Pancreas (tissue), 10 donors: ENCODE results near the gene GOLGA6L26. TPM values are rescaled to one million over a fixed set of nuclear protein-coding genes. Genes with fewer than 3 reads are reported as not detected.
A peak's percentile ranks its signal among the peaks of the same experiment; 100 is the strongest.
"Not testable (repeated sequence)": the region's sequence is repeated elsewhere in the genome, so short reads cannot be mapped to it uniquely, and the experiment has no call there.

Source experiments
- ATAC-seq, 4 donors: fragments of 200-7000 bp; cut with Tn5 transposase; one replicate each; pipeline versions ENCODE4 v1.8.0 to v1.9.1; 2020; ENCODE audit warnings: mild to moderate bottlenecking in 4 of 4, moderate library complexity in 4 of 4
- DNase-seq, 6 donors: peaks; one replicate each; pipeline ENCODE4 v3.0.0-alpha.2; 2020
- FAIRE-seq: peaks from 2 replicates; lab custom pipeline; 2012; peaks lifted over from hg19 to GRCh38; lab: Jason Lieb, UNC
- H3K27ac ChIP-seq, 4 donors: fragments of 200-600 bp; sonication (generic); 1 replicate in 3 of 4; 2 replicates in 1 of 4; pipeline versions ENCODE4 v1.5.0 to v1.8.0; 2020
- H3K27me3 ChIP-seq, 4 donors: fragments of 200-600 bp; one replicate each; pipeline ENCODE4 v1.8.0; 2021
- H3K36me3 ChIP-seq, 3 donors: fragments of 200-600 bp; sonication (generic) in 1 of 3; one replicate each; pipeline versions ENCODE4 v1.5.0 to v1.8.0; 2020 to 2021
- H3K4me1 ChIP-seq, 3 donors: fragments of 200-600 bp; one replicate each; pipeline ENCODE4 v1.8.0; 2021
- H3K4me3 ChIP-seq, 4 donors: fragments of 200-600 bp; sonication (generic) in 2 of 4; one replicate each; pipeline versions ENCODE4 v1.5.0 to v1.8.0; 2020 to 2021
- H3K9me3 ChIP-seq, 4 donors: fragments of 200-600 bp; one replicate each; pipeline ENCODE4 v1.8.0; 2021
- CTCF ChIP-seq, 4 donors: fragments of 200-600 bp; sonication (generic) in 3 of 4; IDR thresholded peaks; one replicate each; pipeline versions ENCODE4 v1.5.0 to v1.8.0; 2021; ENCODE audit warnings: antibody characterized with exemption in 4 of 4
- WGBS, 2 donors: extraction: QIAGEN DNeasy Blood & Tissue Kit; methylation state at CpG; one replicate each; pipeline ENCODE4 v1.1.7; 2013; 5-methylcytosine and 5-hydroxymethylcytosine counted together
- intact Hi-C, 3 donors: fragments of 100-400 bp; cut with DNase I; formaldehyde crosslinking; loops; one replicate each; pipeline versions ENCODE4 v1.11.1 to v1.14.2; 2022
- polyA plus RNA-seq, 2 donors: library from polyadenylated mRNA; stranded (reverse); fragments of 200-250 nt; gene quantifications; one replicate each; pipeline ENCODE4 v1.2.3, GENCODE V29; 2013
- total RNA-seq, 6 donors: library from RNA; stranded (reverse); fragmentation: NEBNext Ultra II Directional in 4 of 6; extraction: Animal tissue kit (Norgen Biotek cat#: 25700) in 4 of 6; gene quantifications; one replicate each; pipeline versions ENCODE4 v1.2.1 to v1.2.4, GENCODE V29; 2021 to 2023
- donor health status: healthy with polysubstance abuse.
- donor health status: DM: no; HTN: no; CAD: no; lungs with moderate emphysema.
- donor health status: DM: no; HTN: no; CAD: no.
- donor health status: control.
- donor health status: control.
- donor health status: Bipolar disorder and iron deficiency.
- donor health status: DM: yes; HTN: yes; CAD: no.
- donor health status: DM: no; HTN: no; CAD: no.
- donor health status: DM: no; HTN: no; CAD: no.
- donor health status: DM: yes; HTN: yes; CAD: no.

GOLGA6L26 gene
- total and polyA plus RNA-seq, 8 donors, result not detected

GRCh38 chr15:23370578-23370977 lies 36.6 kb upstream of the GOLGA6L26 start:
- H3K4me1 ChIP-seq, result no peaks in the 10 kb centered on the region
- no peak for FAIRE-seq

GRCh38 chr15:23364261-23364660 lies 30.3 kb upstream of the GOLGA6L26 start:
- H3K27me3 ChIP-seq, H3K4me3 ChIP-seq, DNase-seq, ATAC-seq, FAIRE-seq, intact Hi-C loops, H3K9me3 ChIP-seq, H3K27ac ChIP-seq, H3K4me1 ChIP-seq, H3K36me3 ChIP-seq: not testable (repeated sequence)
- 51 to 91% methylated on average over 3 to 6 of the region's 9 CpGs for WGBS, 2 donors

More at GRCh38 chr15:23370578-23370977, 36.6 kb upstream of the GOLGA6L26 start:
- Histone ChIP-seq H3K27me3 (no peaks in the 10 kb centered on the region), H3K36me3 (no peaks in the 10 kb centered on the region), H3K27ac (no peak overlapping the region), H3K4me3 (no peak overlapping the region), H3K9me3 (no peaks in the 10 kb centered on the region)
- DNase-seq (no peak), ATAC-seq (no peak)
- 63 to 78% methylated on average over 2 of the region's 2 CpGs for whole genome bisulfite sequencing, 2 donors
- no peak for TF ChIP-seq CTCF (IDR thresholded peaks at IDR 0.05)
- intact Hi-C loops, result no loop called here

GRCh38 chr15:23362622-23363021 lies 28.6 kb upstream of the GOLGA6L26 start:
- 88% methylated on average over 2 of the region's 5 CpGs; no CpG with 5 or more reads in 1 of the 2 donors for WGBS, 2 donors
- not testable (repeated sequence) for FAIRE-seq, ATAC-seq

GRCh38 chr15:23354448-23354847 lies 20.5 kb upstream of the GOLGA6L26 start, which contains the start of gene GOLGA8S:
GOLGA8S (plus strand) TSS chr15:23354748; CDS start chr15:23354810, 62 bp downstream.
- H3K4me3 ChIP-seq, H3K9me3 ChIP-seq, ATAC-seq, intact Hi-C loops, H3K27ac ChIP-seq, H3K36me3 ChIP-seq, FAIRE-seq, H3K27me3 ChIP-seq, DNase-seq, H3K4me1 ChIP-seq: not testable (repeated sequence)
- no CpG with 5 or more reads among the region's 8 CpGs for WGBS, 2 donors

More at GRCh38 chr15:23362622-23363021, 28.6 kb upstream of the GOLGA6L26 start:
- H3K27me3 ChIP-seq, H3K9me3 ChIP-seq, H3K36me3 ChIP-seq, intact Hi-C loops, H3K4me3 ChIP-seq, H3K4me1 ChIP-seq, H3K27ac ChIP-seq: not testable (repeated sequence)
- DNase-seq, result peak in 1 of 6 donors; percentile 21

- FAIRE-seq, H3K27ac ChIP-seq, intact Hi-C loops, H3K9me3 ChIP-seq, H3K27me3 ChIP-seq, H3K4me3 ChIP-seq, H3K4me1 ChIP-seq, ATAC-seq: not testable (repeated sequence)
- WGBS, 2 donors, result 87 to 90% methylated on average over 13 of the region's 13 CpGs
- peak in 1 of 6 donors; percentile 13 for DNase-seq
- H3K36me3 ChIP-seq, result peaks cover 0 to 21% (median 0%) of the 10 kb centered on the region in 3 donors
Observed at GRCh38 chr15:23311233-23311632, 22.8 kb downstream of the GOLGA6L26 start.

GRCh38 chr15:23305921-23306320 lies 28.1 kb downstream of the GOLGA6L26 start:
- peak in 1 of 6 donors; percentile 14 for DNase-seq
- intact Hi-C loops, H3K27me3 ChIP-seq, ATAC-seq, H3K4me1 ChIP-seq, H3K27ac ChIP-seq, H3K4me3 ChIP-seq, FAIRE-seq, H3K9me3 ChIP-seq: not testable (repeated sequence)
- WGBS, 2 donors, result 94 to 96% methylated on average over 7 of the region's 7 CpGs
- H3K36me3 ChIP-seq, result peaks cover 0 to 15% (median 0%) of the 10 kb centered on the region in 3 donors

GRCh38 chr15:23304805-23305204 lies 29.2 kb downstream of the GOLGA6L26 start:
- intact Hi-C loops, H3K36me3 ChIP-seq, FAIRE-seq, H3K9me3 ChIP-seq, H3K4me1 ChIP-seq, H3K27ac ChIP-seq, ATAC-seq, DNase-seq, H3K27me3 ChIP-seq: not testable (repeated sequence)
- peak overlapping the region in 1 of 4 donors; percentile 35 for H3K4me3 ChIP-seq
- WGBS, 2 donors, result 50 to 53% methylated on average over 4 of the region's 4 CpGs

- DNase-seq, result peak in 1 of 6 donors; percentile 13
- H3K9me3 ChIP-seq, intact Hi-C loops, H3K27ac ChIP-seq, ATAC-seq, FAIRE-seq, H3K27me3 ChIP-seq, H3K4me1 ChIP-seq, H3K36me3 ChIP-seq: not testable (repeated sequence)
- peak overlapping the region; percentile 7 to 45 (median 28) for H3K4me3 ChIP-seq
- 2 to 9% methylated on average over 7 of the region's 7 CpGs for WGBS, 2 donors
Observed at GRCh38 chr15:23304267-23304666, 29.7 kb downstream of the GOLGA6L26 start.

GRCh38 chr15:23303654-23304053 lies 30.3 kb downstream of the GOLGA6L26 start:
- H3K27me3 ChIP-seq, H3K27ac ChIP-seq, H3K4me1 ChIP-seq, ATAC-seq, intact Hi-C loops, H3K9me3 ChIP-seq, FAIRE-seq, H3K36me3 ChIP-seq: not testable (repeated sequence)
- 0% methylated on average over 9 to 40 of the region's 55 CpGs for WGBS, 2 donors
- peak overlapping the region; percentile 7 to 45 (median 28) for H3K4me3 ChIP-seq
- peak in 5 of 6 donors; percentile 68 to 82 (median 72) for DNase-seq

GRCh38 chr15:23303246-23303645 lies 30.8 kb downstream of the GOLGA6L26 start:
- H3K36me3 ChIP-seq, FAIRE-seq, H3K4me1 ChIP-seq, intact Hi-C loops, H3K9me3 ChIP-seq, H3K27ac ChIP-seq, DNase-seq, H3K27me3 ChIP-seq: not testable (repeated sequence)
- peak in 1 of 4 donors; percentile 52 for ATAC-seq
- peak overlapping the region in 1 of 4 donors; percentile 25 for H3K4me3 ChIP-seq
- no CpG with 5 or more reads among the region's 33 CpGs for WGBS, 2 donors
